Colonic mucosa (tissue), 4 donors: ENCODE measurements around the gene PSMA7. TPM values are rescaled to one million over a fixed set of nuclear protein-coding genes. Genes with fewer than 3 reads are reported as not detected.

Experiments used
- DNase-seq: peaks from one replicate; pipeline ENCODE4 v3.0.0-alpha.2; 2020
- H3K27ac ChIP-seq: fragments of 200-600 bp; one replicate; pipeline ENCODE4 v1.8.0; 2021
- H3K27me3 ChIP-seq: fragments of 200-600 bp; one replicate; pipeline ENCODE4 v1.8.0; 2021
- H3K36me3 ChIP-seq: fragments of 200-600 bp; one replicate; pipeline ENCODE4 v1.8.0; 2021
- H3K4me1 ChIP-seq: fragments of 200-600 bp; one replicate; pipeline ENCODE4 v1.8.0; 2021; ENCODE audit warnings: mild to moderate bottlenecking
- H3K4me3 ChIP-seq: fragments of 200-600 bp; one replicate; pipeline ENCODE4 v1.8.0; 2021
- H3K9ac ChIP-seq, 2 donors: one replicate each; pipeline ENCODE4 v1.7.0; 2013; ENCODE audit warnings: control low read depth in 2 of 2, low read depth in 2 of 2, low read length in 2 of 2
- H3K9me3 ChIP-seq: fragments of 200-600 bp; one replicate; pipeline ENCODE4 v1.8.0; 2021
- CTCF ChIP-seq: fragments of 200-600 bp; IDR thresholded peaks from one replicate; pipeline ENCODE4 v1.8.0; 2022; ENCODE audit warnings: antibody characterized with exemption, mild to moderate bottlenecking
- intact Hi-C: fragments of 100-400 bp; cut with DNase I; formaldehyde crosslinking; loops from one replicate; pipeline ENCODE4 v1.14.1; 2022
- total RNA-seq, 2 donors: library from RNA; stranded (reverse); fragmentation: NEBNext Ultra II Directional in 1 of 2; extraction: Animal tissue kit (Norgen Biotek cat#: 25700) in 1 of 2; gene quantifications; one replicate each; pipeline ENCODE4 v1.2.1, GENCODE V29; 2021
- donor health status: healthy.
- donor health status: DM: no; HTN: no; CAD: no.
- donor health status: DM: no; HTN: no; CAD: no.

Gene PSMA7
- total RNA-seq, 2 donors from 2014 or later: 164 to 315 TPM

GRCh38 chr20:62114894-62115293 is 28.3 kb downstream of the PSMA7 start:
- no peak overlapping the region for H3K9ac ChIP-seq
- no peaks in the 10 kb centered on the region for H3K9me3 ChIP-seq
- intact Hi-C loops: no loop called here
- H3K27me3 ChIP-seq: no peaks in the 10 kb centered on the region
- H3K4me3 ChIP-seq: no peak overlapping the region
- no peak for TF ChIP-seq CTCF
- DNase-seq: no peak
- no peaks in the 10 kb centered on the region for H3K4me1 ChIP-seq
- H3K27ac ChIP-seq: no peak overlapping the region
- no peaks in the 10 kb centered on the region for H3K36me3 ChIP-seq

- Histone ChIP-seq H3K4me3 (no peak overlapping the region), H3K27me3 (no peaks in the 10 kb centered on the region), H3K9me3 (no peaks in the 10 kb centered on the region), H3K27ac (no peak overlapping the region), H3K4me1 (no peaks in the 10 kb centered on the region), H3K9ac (no peak overlapping the region), H3K36me3 (no peaks in the 10 kb centered on the region)
- no peak for DNase-seq
- intact Hi-C loops: no loop called here
- no peak for TF ChIP-seq CTCF
Observed at GRCh38 chr20:62112368-62112767, 30.8 kb downstream of the PSMA7 start.

GRCh38 chr20:62111148-62111547 is 32.0 kb downstream of the PSMA7 start:
- Histone ChIP-seq H3K4me1 (no peaks in the 10 kb centered on the region), H3K9me3 (no peaks in the 10 kb centered on the region), H3K27ac (no peak overlapping the region), H3K9ac (no peak overlapping the region), H3K4me3 (no peak overlapping the region), H3K36me3 (no peaks in the 10 kb centered on the region), H3K27me3 (no peaks in the 10 kb centered on the region)
- TF ChIP-seq CTCF: no peak
- intact Hi-C loops: no loop called here
- no peak for DNase-seq

GRCh38 chr20:62105592-62105991 is 37.6 kb downstream of the PSMA7 start:
- no peak overlapping the region for H3K9ac ChIP-seq
- no peaks in the 10 kb centered on the region for H3K4me1 ChIP-seq
- H3K27me3 ChIP-seq: no peaks in the 10 kb centered on the region
- H3K9me3 ChIP-seq: no peaks in the 10 kb centered on the region
- DNase-seq: no peak
- no peak overlapping the region for H3K4me3 ChIP-seq
- intact Hi-C loops: no loop called here
- no peak overlapping the region for H3K27ac ChIP-seq
- TF ChIP-seq CTCF: no peak
- no peaks in the 10 kb centered on the region for H3K36me3 ChIP-seq

GRCh38 chr20:62104791-62105345 is 38.3 kb downstream of the PSMA7 start:
- peak; percentile 47 for DNase-seq
- H3K27ac ChIP-seq: no peak overlapping the region
- intact Hi-C loops: no loop called here

More at GRCh38 chr20:62104791-62105345, 38.3 kb downstream of the PSMA7 start:
- no peaks in the 10 kb centered on the region for H3K36me3 ChIP-seq
- no peaks in the 10 kb centered on the region for H3K4me1 ChIP-seq
- H3K4me3 ChIP-seq: no peak overlapping the region
- no peaks in the 10 kb centered on the region for H3K27me3 ChIP-seq
- no peaks in the 10 kb centered on the region for H3K9me3 ChIP-seq
- no peak for TF ChIP-seq CTCF
- no peak overlapping the region for H3K9ac ChIP-seq
